Hepatocyte (in vitro differentiated cells): ENCODE data around the gene VAV2.
"Not testable (repeated sequence)": the region's sequence is repeated elsewhere in the genome, so short reads cannot be mapped to it uniquely, and the experiment has no call there.

ENCODE experiments used
- CTCF ChIP-seq: fragments of 200-600 bp; sonication (generic); IDR thresholded peaks from 2 replicates; pipeline ENCODE4 v1.5.1; 2016; ENCODE audit warnings: antibody characterized with exemption, mild to moderate bottlenecking; ENCODE audit not compliant: poor library complexity
- EZH2 ChIP-seq: fragments of 200-600 bp; sonication (generic); IDR thresholded peaks from 2 replicates; pipeline ENCODE4 v1.6.1; 2016; ENCODE audit warnings: antibody characterized with exemption, mild to moderate bottlenecking, borderline replicate concordance
- EZH2phosphoT487 ChIP-seq: fragments of 200-600 bp; sonication (generic); IDR thresholded peaks from one replicate; pipeline ENCODE4 v1.6.1; 2018; ENCODE audit warnings: antibody characterized with exemption, mild to moderate bottlenecking, low read depth, moderate library complexity; ENCODE audit not compliant: unreplicated experiment, severe bottlenecking

GRCh38 chr9:133766234-133766633 is 225.9 kb downstream of the VAV2 start:
- TF ChIP-seq CTCF, EZH2phosphoT487, EZH2: not testable (repeated sequence)
